Liver (tissue), 9 donors: Measurements from ENCODE around the gene POPDC2. TPM values are rescaled to one million over a fixed set of nuclear protein-coding genes. Genes with fewer than 3 reads are reported as not detected.

Experiments used
- DNase-seq: peaks from one replicate; pipeline ENCODE4 v3.0.0-alpha.2; 2017; ENCODE audit warnings: low spot score
- H3K27ac ChIP-seq, 2 donors: one replicate each; pipeline ENCODE4 v1.7.0; 2013; ENCODE audit warnings: inconsistent platforms in 2 of 2, low read length in 2 of 2, control low read depth in 1 of 2, low read depth in 1 of 2, mild to moderate bottlenecking in 1 of 2
- H3K27me3 ChIP-seq, 4 donors: one replicate each; pipeline versions ENCODE4 v1.6.1 to v1.7.0; 2013; ENCODE audit warnings: low read length in 3 of 4, inconsistent platforms in 1 of 4, mild to moderate bottlenecking in 1 of 4, moderate library complexity in 1 of 4; ENCODE audit not compliant: control insufficient read depth in 4 of 4, insufficient read depth in 4 of 4
- H3K36me3 ChIP-seq, 4 donors: one replicate each; pipeline versions ENCODE4 v1.6.1 to v1.7.0; 2013; ENCODE audit warnings: low read length in 3 of 4, mild to moderate bottlenecking in 3 of 4, low read depth in 1 of 4, moderate library complexity in 1 of 4; ENCODE audit not compliant: control insufficient read depth in 4 of 4, insufficient read depth in 3 of 4
- H3K4me1 ChIP-seq, 4 donors: one replicate each; pipeline versions ENCODE4 v1.6.1 to v1.7.0; 2013; ENCODE audit warnings: low read length in 3 of 4, mild to moderate bottlenecking in 3 of 4, moderate library complexity in 1 of 4; ENCODE audit not compliant: control insufficient read depth in 4 of 4, insufficient read depth in 4 of 4
- H3K4me3 ChIP-seq, 3 donors: one replicate each; pipeline versions ENCODE4 v1.6.1 to v1.7.0; 2013; ENCODE audit warnings: low read length in 3 of 3, control low read depth in 1 of 3, low read depth in 1 of 3, mild to moderate bottlenecking in 1 of 3
- H3K9ac ChIP-seq, 2 donors: one replicate each; pipeline ENCODE4 v1.7.0; 2013; ENCODE audit warnings: low read length in 2 of 2, mild to moderate bottlenecking in 2 of 2, moderate library complexity in 2 of 2, control low read depth in 1 of 2, low read depth in 1 of 2
- H3K9me3 ChIP-seq, 4 donors: one replicate each; pipeline versions ENCODE4 v1.6.1 to v1.7.0; 2013; ENCODE audit warnings: low read length in 3 of 4; ENCODE audit not compliant: control insufficient read depth in 4 of 4
- EGR1 ChIP-seq, 2 donors: IDR thresholded peaks; 2 replicates each; pipeline ENCODE4 v1.6.1; 2016 to 2018; ENCODE audit warnings: antibody characterized with exemption in 2 of 2, low read depth in 2 of 2
- FOXA1 ChIP-seq: IDR thresholded peaks from 2 replicates; pipeline ENCODE4 v1.6.1; 2016; ENCODE audit warnings: antibody characterized with exemption
- FOXA2 ChIP-seq: IDR thresholded peaks from 2 replicates; pipeline ENCODE4 v1.6.1; 2016; ENCODE audit warnings: antibody characterized with exemption
- GABPA ChIP-seq, 2 donors: IDR thresholded peaks in 1 of 2; conservative IDR thresholded peaks in 1 of 2; 2 replicates each; pipeline ENCODE4 v1.6.1; 2016; ENCODE audit warnings: antibody characterized with exemption in 2 of 2, mild to moderate bottlenecking in 1 of 2, moderate library complexity in 1 of 2
- HNF4A ChIP-seq, 2 donors: conservative IDR thresholded peaks; 2 replicates each; pipeline ENCODE4 v1.6.1; 2016; ENCODE audit warnings: antibody characterized with exemption in 2 of 2, mild to moderate bottlenecking in 2 of 2
- HNF4G ChIP-seq: IDR thresholded peaks from 2 replicates; pipeline ENCODE4 v1.6.1; 2016; ENCODE audit warnings: antibody characterized with exemption
- JUND ChIP-seq, 2 donors: IDR thresholded peaks; 2 replicates each; pipeline ENCODE4 v1.6.1; 2016; ENCODE audit warnings: antibody characterized with exemption in 2 of 2
- NR2F2 ChIP-seq: IDR thresholded peaks from 2 replicates; pipeline ENCODE4 v1.6.1; 2016; ENCODE audit warnings: antibody characterized with exemption
- RAD21 ChIP-seq, 2 donors: IDR thresholded peaks; 2 replicates each; pipeline ENCODE4 v1.6.1; 2016; ENCODE audit warnings: antibody characterized with exemption in 2 of 2, mild to moderate bottlenecking in 2 of 2
- RXRA ChIP-seq, 2 donors: IDR thresholded peaks; 2 replicates each; pipeline ENCODE4 v1.6.1; 2017 to 2018; ENCODE audit warnings: antibody characterized with exemption in 2 of 2, mild to moderate bottlenecking in 1 of 2
- SP1 ChIP-seq: IDR thresholded peaks from 2 replicates; pipeline ENCODE4 v1.6.1; 2018; ENCODE audit warnings: antibody characterized with exemption, mild to moderate bottlenecking
- TAF1 ChIP-seq: conservative IDR thresholded peaks from 2 replicates; pipeline ENCODE4 v1.6.1; 2016; ENCODE audit warnings: antibody characterized with exemption, mild to moderate bottlenecking
- YY1 ChIP-seq: IDR thresholded peaks from 2 replicates; pipeline ENCODE4 v1.6.1; 2016; ENCODE audit warnings: antibody characterized with exemption, mild to moderate bottlenecking
- WGBS: extraction: QIAGEN DNeasy Blood & Tissue Kit; methylation state at CpG from one replicate; pipeline ENCODE4 v1.1.7; 2013; 5-methylcytosine and 5-hydroxymethylcytosine counted together
- polyA plus RNA-seq, 2 donors: library from polyadenylated mRNA; stranded (reverse) in 1 of 2; unstranded in 1 of 2; fragments of 200-250 nt in 1 of 2; fragments of >200 nt in 1 of 2; fragmentation: Nextera tagmentation in 1 of 2; extraction: Ambion mirVana in 1 of 2; gene quantifications; one replicate each; pipeline versions ENCODE4 v1.2.1 to v1.2.3, GENCODE V29; 2013 to 2015
- total RNA-seq, 2 donors: library from RNA; depleted of rRNA; stranded (reverse); fragments of >200 nt; gene quantifications; one replicate each; pipeline ENCODE4 v1.2.3, GENCODE V29; 2014
- TF ChIP-seq, protein P1 (sequence below): IDR thresholded peaks from 2 replicates; pipeline ENCODE4 v1.6.1; 2016; ENCODE audit warnings: antibody characterized with exemption, mild to moderate bottlenecking
- TF ChIP-seq, protein P2 (sequence below): IDR thresholded peaks from 2 replicates; pipeline ENCODE4 v1.6.1; 2016; ENCODE audit warnings: antibody characterized with exemption
- TF ChIP-seq, protein P3 (sequence below): IDR thresholded peaks from 2 replicates; pipeline ENCODE4 v1.6.1; 2016; ENCODE audit warnings: antibody characterized with exemption
- TF ChIP-seq, protein P4 (sequence below): IDR thresholded peaks from 2 replicates; pipeline ENCODE4 v1.6.1; 2016; ENCODE audit warnings: antibody characterized with exemption
- TF ChIP-seq, protein P5 (sequence below): fragments of 150-350 bp; IDR thresholded peaks from 2 replicates; pipeline ENCODE4 v1.5.1; 2017; ENCODE audit warnings: improper control_type of control experiment, low read depth, low read length; ENCODE audit not compliant: missing input control
- donor health status: healthy.
- donor health status: healthy.
- donor health status: healthy.
- donor health status: healthy.
- donor health status: healthy.

The POPDC2 gene
- total and polyA plus RNA-seq, 4 donors, result 0.16 to 1.1 (median 0.46) TPM

DNA sequence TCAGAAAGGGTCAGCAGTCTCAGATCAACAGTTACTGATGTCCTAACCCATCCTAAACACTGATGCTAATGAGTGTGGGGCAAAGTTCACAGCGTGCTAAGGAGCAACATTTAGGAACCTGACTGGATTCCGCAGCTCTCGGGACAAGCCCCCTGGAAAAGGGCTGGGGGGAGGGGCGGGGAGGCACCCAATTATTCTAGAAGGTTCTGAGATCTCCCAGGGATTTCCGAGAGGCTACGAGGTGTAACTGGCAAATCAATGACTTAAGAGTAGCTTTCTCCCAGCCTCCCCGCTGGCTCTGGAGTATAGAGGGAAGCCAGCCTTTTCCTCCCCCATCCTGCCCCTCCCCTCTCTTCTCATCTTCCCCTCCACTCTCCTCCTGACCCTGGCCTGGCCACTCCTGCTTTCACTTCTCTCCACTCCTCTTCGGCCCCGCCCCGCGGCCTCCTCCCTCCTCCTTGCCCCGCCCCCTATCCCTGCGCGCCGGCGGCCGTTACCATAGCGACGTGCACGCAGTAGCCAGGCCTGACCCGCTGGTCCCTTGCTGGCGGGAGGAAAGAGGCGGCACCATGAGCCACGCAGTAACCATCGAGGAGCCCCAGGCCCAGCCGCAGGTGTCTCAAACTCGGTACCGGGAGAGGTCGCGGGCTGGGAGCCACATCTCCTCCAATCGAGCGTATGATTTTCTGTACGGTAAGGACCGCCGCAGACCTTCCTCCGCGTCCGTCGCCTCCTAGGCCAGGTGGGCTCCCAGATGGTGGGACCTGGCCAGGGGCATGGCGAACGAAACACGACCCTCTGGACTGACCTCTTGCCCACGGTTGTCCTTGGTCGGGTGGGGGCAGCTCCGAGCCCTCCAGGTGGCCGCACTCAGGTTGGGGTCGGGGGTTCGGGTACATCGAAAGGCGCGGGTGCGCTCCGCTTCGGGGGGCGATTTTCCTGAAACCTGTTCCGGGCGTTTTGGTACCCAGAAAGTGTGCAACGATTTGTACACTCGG, 42.4 kb upstream of the POPDC2 start, which contains the start of gene CFAP91:
Gene CFAP91, plus strand, starts transcription at position 493 of the 998 bp plus-strand sequence. Its CDS starts 77 bp downstream, at position 570.
- peak within 1 kb of the TSS; percentile 36 to 60 for H3K27ac ChIP-seq
- no peaks in the 10 kb centered on the region for H3K9me3 ChIP-seq
- WGBS, result 7% methylated on average over 59 of the region's 59 CpGs
- H3K4me1 ChIP-seq, result peaks cover 12 to 23% (median 19%) of the 10 kb centered on the region in 4 donors
- peak; percentile 92 for DNase-seq
- H3K4me3 ChIP-seq, result peak within 1 kb of the TSS; percentile 41 to 76 (median 72)
- H3K27me3 ChIP-seq, result no peaks in the 10 kb centered on the region
- H3K9ac ChIP-seq, result no peak within 1 kb of the TSS
- no peaks in the 10 kb centered on the region for H3K36me3 ChIP-seq
- TF ChIP-seq, protein P1, sequence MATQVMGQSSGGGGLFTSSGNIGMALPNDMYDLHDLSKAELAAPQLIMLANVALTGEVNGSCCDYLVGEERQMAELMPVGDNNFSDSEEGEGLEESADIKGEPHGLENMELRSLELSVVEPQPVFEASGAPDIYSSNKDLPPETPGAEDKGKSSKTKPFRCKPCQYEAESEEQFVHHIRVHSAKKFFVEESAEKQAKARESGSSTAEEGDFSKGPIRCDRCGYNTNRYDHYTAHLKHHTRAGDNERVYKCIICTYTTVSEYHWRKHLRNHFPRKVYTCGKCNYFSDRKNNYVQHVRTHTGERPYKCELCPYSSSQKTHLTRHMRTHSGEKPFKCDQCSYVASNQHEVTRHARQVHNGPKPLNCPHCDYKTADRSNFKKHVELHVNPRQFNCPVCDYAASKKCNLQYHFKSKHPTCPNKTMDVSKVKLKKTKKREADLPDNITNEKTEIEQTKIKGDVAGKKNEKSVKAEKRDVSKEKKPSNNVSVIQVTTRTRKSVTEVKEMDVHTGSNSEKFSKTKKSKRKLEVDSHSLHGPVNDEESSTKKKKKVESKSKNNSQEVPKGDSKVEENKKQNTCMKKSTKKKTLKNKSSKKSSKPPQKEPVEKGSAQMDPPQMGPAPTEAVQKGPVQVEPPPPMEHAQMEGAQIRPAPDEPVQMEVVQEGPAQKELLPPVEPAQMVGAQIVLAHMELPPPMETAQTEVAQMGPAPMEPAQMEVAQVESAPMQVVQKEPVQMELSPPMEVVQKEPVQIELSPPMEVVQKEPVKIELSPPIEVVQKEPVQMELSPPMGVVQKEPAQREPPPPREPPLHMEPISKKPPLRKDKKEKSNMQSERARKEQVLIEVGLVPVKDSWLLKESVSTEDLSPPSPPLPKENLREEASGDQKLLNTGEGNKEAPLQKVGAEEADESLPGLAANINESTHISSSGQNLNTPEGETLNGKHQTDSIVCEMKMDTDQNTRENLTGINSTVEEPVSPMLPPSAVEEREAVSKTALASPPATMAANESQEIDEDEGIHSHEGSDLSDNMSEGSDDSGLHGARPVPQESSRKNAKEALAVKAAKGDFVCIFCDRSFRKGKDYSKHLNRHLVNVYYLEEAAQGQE, result no peak
- TF ChIP-seq, protein P2, sequence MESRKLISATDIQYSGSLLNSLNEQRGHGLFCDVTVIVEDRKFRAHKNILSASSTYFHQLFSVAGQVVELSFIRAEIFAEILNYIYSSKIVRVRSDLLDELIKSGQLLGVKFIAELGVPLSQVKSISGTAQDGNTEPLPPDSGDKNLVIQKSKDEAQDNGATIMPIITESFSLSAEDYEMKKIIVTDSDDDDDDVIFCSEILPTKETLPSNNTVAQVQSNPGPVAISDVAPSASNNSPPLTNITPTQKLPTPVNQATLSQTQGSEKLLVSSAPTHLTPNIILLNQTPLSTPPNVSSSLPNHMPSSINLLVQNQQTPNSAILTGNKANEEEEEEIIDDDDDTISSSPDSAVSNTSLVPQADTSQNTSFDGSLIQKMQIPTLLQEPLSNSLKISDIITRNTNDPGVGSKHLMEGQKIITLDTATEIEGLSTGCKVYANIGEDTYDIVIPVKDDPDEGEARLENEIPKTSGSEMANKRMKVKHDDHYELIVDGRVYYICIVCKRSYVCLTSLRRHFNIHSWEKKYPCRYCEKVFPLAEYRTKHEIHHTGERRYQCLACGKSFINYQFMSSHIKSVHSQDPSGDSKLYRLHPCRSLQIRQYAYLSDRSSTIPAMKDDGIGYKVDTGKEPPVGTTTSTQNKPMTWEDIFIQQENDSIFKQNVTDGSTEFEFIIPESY, result no peak
- TF ChIP-seq GABPA (IDR thresholded peaks at IDR 0.05 in 1 of 2, conservative IDR thresholded peaks at IDR 0.05 in 1 of 2) (no peak), TAF1 (no peak), FOXA2 (no peak), RXRA (IDR thresholded peaks at IDR 0.05) (no peak), YY1 (peak; percentile 38), EGR1 (IDR thresholded peaks at IDR 0.05; ENCODE audit: low read depth in 2 of 2) (no peak), JUND (IDR thresholded peaks at IDR 0.05) (no peak), RAD21 (IDR thresholded peaks at IDR 0.05) (peak in 1 of 2 donors; percentile 41), FOXA1 (no peak), HNF4G (no peak), SP1 (peak; percentile 53), NR2F2 (peak; percentile 62), HNF4A (conservative IDR thresholded peaks at IDR 0.05) (peak in 1 of 2 donors; percentile 24)
- TF ChIP-seq, protein P3, sequence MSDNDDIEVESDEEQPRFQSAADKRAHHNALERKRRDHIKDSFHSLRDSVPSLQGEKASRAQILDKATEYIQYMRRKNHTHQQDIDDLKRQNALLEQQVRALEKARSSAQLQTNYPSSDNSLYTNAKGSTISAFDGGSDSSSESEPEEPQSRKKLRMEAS, result no peak
- TF ChIP-seq, protein P4, sequence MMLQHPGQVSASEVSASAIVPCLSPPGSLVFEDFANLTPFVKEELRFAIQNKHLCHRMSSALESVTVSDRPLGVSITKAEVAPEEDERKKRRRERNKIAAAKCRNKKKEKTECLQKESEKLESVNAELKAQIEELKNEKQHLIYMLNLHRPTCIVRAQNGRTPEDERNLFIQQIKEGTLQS, result no peak
- TF ChIP-seq, protein P5, sequence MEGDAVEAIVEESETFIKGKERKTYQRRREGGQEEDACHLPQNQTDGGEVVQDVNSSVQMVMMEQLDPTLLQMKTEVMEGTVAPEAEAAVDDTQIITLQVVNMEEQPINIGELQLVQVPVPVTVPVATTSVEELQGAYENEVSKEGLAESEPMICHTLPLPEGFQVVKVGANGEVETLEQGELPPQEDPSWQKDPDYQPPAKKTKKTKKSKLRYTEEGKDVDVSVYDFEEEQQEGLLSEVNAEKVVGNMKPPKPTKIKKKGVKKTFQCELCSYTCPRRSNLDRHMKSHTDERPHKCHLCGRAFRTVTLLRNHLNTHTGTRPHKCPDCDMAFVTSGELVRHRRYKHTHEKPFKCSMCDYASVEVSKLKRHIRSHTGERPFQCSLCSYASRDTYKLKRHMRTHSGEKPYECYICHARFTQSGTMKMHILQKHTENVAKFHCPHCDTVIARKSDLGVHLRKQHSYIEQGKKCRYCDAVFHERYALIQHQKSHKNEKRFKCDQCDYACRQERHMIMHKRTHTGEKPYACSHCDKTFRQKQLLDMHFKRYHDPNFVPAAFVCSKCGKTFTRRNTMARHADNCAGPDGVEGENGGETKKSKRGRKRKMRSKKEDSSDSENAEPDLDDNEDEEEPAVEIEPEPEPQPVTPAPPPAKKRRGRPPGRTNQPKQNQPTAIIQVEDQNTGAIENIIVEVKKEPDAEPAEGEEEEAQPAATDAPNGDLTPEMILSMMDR, result no peak
